Testis (tissue), 3 donors: ENCODE data around the gene HLA-F. TPM values are rescaled to one million over a fixed set of nuclear protein-coding genes. Genes with fewer than 3 reads are reported as not detected.

Source experiments
- DNase-seq: peaks from one replicate; pipeline ENCODE4 v3.0.0-alpha.2; 2019
- H3K27ac ChIP-seq, 2 donors: fragments of 200-600 bp; sonication (generic); one replicate each; pipeline ENCODE4 v1.5.1; 2019
- H3K27me3 ChIP-seq: fragments of 200-600 bp; sonication (generic); one replicate; pipeline ENCODE4 v1.5.1; 2019
- H3K36me3 ChIP-seq: fragments of 200-600 bp; sonication (generic); one replicate; pipeline ENCODE4 v1.5.1; 2017; ENCODE audit warnings: low read depth; ENCODE audit errors: missing control alignments
- H3K4me1 ChIP-seq: fragments of 200-600 bp; sonication (generic); one replicate; pipeline ENCODE4 v1.5.1; 2019
- H3K4me3 ChIP-seq, 2 donors: fragments of 200-600 bp; sonication (generic); one replicate each; pipeline ENCODE4 v1.5.1; 2017 to 2019
- H3K9me3 ChIP-seq: fragments of 200-600 bp; sonication (generic); one replicate; pipeline ENCODE4 v1.5.1; 2017
- POLR2A ChIP-seq: fragments of 450-650 bp; IDR thresholded peaks from one replicate; pipeline ENCODE4 v1.6.1; 2017; ENCODE audit warnings: antibody characterized with exemption, mild to moderate bottlenecking, moderate library complexity
- WGBS, 2 donors: methylation state at CpG; one replicate each; pipeline ENCODE4 v1.1.5; 2018; 5-methylcytosine and 5-hydroxymethylcytosine counted together
- intact Hi-C: fragments of 100-400 bp; cut with DNase I; formaldehyde crosslinking; loops from one replicate; pipeline ENCODE4 v1.15.1; 2023; ENCODE audit warnings: low total_unique reads
- polyA plus RNA-seq: library from polyadenylated mRNA; stranded (reverse); fragments of 350-450 nt; fragmentation: Illumina TruSeq; extraction: RNeasy Lipid Tissue Mini Kit (QIAGEN cat#74804); gene quantifications from one replicate; pipeline ENCODE4 v1.2.3, GENCODE V29; 2014; ENCODE audit warnings: low read depth, low replicate concordance; ENCODE audit not compliant: insufficient read depth
- total RNA-seq, 2 donors: library from RNA; depleted of rRNA; stranded (reverse); fragments of >200 nt; gene quantifications; one replicate each; pipeline ENCODE4 v1.2.3, GENCODE V29; 2016
- TF ChIP-seq, protein P1 (sequence below), 3 experiments: fragments of 450-650 bp in 2 of 3; fragments of 200-600 bp in 1 of 3; sonication (generic) in 1 of 3; IDR thresholded peaks; one replicate each; pipeline ENCODE4 v1.5.1; 2016 to 2019; ENCODE audit warnings: antibody characterized with exemption in 3 of 3, mild to moderate bottlenecking in 2 of 3, moderate library complexity in 1 of 3

The HLA-F gene
- total and polyA plus RNA-seq, 3 donors from 2014 or later, result 25.3 to 51.1 (median 28.1) TPM

GRCh38 chr6:29724937-29725869 is 2.0 kb downstream of the HLA-F start:
- no peak overlapping the region for H3K4me3 ChIP-seq
- H3K36me3 ChIP-seq, result no peaks in the 10 kb centered on the region
- no peaks in the 10 kb centered on the region for H3K27me3 ChIP-seq
- DNase-seq, result no peak
- no peak overlapping the region for H3K27ac ChIP-seq
- intact Hi-C loops, result no loop called here
- TF ChIP-seq, protein P1, sequence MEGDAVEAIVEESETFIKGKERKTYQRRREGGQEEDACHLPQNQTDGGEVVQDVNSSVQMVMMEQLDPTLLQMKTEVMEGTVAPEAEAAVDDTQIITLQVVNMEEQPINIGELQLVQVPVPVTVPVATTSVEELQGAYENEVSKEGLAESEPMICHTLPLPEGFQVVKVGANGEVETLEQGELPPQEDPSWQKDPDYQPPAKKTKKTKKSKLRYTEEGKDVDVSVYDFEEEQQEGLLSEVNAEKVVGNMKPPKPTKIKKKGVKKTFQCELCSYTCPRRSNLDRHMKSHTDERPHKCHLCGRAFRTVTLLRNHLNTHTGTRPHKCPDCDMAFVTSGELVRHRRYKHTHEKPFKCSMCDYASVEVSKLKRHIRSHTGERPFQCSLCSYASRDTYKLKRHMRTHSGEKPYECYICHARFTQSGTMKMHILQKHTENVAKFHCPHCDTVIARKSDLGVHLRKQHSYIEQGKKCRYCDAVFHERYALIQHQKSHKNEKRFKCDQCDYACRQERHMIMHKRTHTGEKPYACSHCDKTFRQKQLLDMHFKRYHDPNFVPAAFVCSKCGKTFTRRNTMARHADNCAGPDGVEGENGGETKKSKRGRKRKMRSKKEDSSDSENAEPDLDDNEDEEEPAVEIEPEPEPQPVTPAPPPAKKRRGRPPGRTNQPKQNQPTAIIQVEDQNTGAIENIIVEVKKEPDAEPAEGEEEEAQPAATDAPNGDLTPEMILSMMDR (IDR thresholded peaks at IDR 0.05), result no peak
- TF ChIP-seq POLR2A, result no peak
- WGBS, 2 donors, result 76 to 86% methylated on average over 6 to 11 of the region's 11 CpGs
- no peaks in the 10 kb centered on the region for H3K9me3 ChIP-seq
- H3K4me1 ChIP-seq, result peaks cover 4% of the 10 kb centered on the region

DNA sequence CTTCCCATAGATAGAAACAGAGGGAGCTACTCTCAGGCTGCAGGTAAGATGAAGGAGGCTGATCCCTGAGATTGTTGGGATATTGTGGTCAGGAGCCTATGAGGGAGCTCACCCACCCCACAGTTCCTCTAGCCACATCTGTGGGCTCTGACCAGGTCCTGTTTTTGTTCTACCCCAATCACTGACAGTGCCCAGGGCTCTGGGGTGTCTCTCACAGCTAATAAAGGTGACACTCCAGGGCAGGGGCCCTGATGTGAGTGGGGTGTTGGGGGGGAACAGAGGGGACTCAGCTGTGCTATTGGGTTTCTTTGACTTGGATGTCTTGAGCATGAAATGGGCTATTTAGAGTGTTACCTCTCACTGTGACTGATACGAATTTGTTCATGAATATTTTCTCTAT is 2.8 kb downstream of the HLA-F start:
- Histone ChIP-seq H3K27me3 (no peaks in the 10 kb centered on the region), H3K4me1 (peaks cover 4% of the 10 kb centered on the region), H3K27ac (no peak overlapping the region), H3K36me3 (no peaks in the 10 kb centered on the region), H3K4me3 (no peak overlapping the region), H3K9me3 (no peaks in the 10 kb centered on the region)
- WGBS, 2 donors, result 75 to 87% methylated on average over 1 of the region's 1 CpG
- DNase-seq, result no peak
- TF ChIP-seq, protein P1 (IDR thresholded peaks at IDR 0.05), result no peak
- no peak for TF ChIP-seq POLR2A
- intact Hi-C loops, result no loop called here

DNA sequence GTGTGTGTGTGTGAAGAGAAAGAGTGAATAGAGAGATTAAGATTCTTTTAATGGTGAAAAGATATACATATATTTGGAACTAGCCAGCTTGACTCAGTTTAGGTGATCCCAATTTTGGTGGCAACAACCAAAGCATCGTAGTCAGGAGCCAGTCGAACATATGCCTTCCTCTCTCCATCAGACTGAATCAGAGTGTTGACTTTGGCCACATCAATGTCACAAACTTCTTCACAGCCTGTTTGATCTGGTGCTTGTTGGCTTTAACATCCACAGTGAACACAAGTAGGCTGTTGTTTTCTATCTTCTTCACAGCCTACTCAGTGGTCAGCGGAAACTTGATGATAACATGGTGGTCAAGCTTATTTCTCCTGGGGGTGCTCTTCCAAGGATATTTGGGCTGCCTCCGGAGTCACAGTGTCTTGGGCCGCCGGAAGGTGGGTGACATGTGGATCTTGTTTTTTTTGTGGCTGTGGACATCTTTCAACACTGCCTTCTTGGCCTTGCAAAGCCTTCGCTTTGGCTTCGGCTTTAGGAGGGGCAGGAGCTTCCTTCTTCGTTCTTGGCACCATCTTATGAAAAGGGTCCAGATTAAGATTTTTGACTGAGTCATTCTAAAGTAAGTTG is 3.4 kb downstream of the HLA-F start:
- Histone ChIP-seq H3K4me1 (peaks cover 4% of the 10 kb centered on the region), H3K36me3 (no peaks in the 10 kb centered on the region), H3K9me3 (no peaks in the 10 kb centered on the region), H3K4me3 (no peak overlapping the region), H3K27me3 (no peaks in the 10 kb centered on the region), H3K27ac (no peak overlapping the region)
- TF ChIP-seq POLR2A, result no peak
- TF ChIP-seq, protein P1 (IDR thresholded peaks at IDR 0.05), result no peak
- DNase-seq, result no peak
- intact Hi-C loops, result no loop called here
- 93% methylated on average over 9 of the region's 9 CpGs for WGBS, 2 donors

DNA sequence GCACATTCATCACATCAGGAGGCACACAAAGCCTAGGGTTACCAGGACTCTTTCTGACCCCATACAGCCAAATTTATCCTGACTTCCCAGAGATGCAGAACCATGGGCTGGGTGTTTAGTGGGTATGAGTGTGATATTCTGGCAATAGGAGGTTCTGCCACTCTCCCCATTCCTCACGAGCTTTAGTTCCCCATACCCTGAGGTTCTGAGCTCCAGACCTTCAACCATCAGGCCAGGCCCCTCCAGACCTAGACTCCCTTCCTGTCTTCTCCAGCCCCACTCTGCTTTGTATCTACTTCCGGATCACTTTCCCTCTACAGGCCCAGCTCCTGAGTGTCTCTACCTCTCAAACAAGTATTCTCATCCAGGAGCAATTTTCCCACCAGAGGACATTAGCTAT is 4.4 kb downstream of the HLA-F start:
- Histone ChIP-seq H3K27me3 (no peaks in the 10 kb centered on the region), H3K4me3 (no peak overlapping the region), H3K36me3 (no peaks in the 10 kb centered on the region), H3K9me3 (no peaks in the 10 kb centered on the region), H3K27ac (no peak overlapping the region), H3K4me1 (peaks cover 4% of the 10 kb centered on the region)
- no peak for DNase-seq
- WGBS, 2 donors, result 61 to 65% methylated on average over 2 of the region's 2 CpGs
- intact Hi-C loops, result no loop called here
- TF ChIP-seq, protein P1 (IDR thresholded peaks at IDR 0.05), result no peak
- TF ChIP-seq POLR2A, result no peak
